T-cell (primary cell): ENCODE measurements around the gene CDH4. TPM values are rescaled to one million over a fixed set of nuclear protein-coding genes. Genes with fewer than 3 reads are reported as not detected.

ENCODE experiments used
- ATAC-seq, 4 experiments: fragments of 200-7000 bp in 3 of 4; fragments of 150-1000 bp in 1 of 4; cut with Tn5 transposase; replicated peaks in 1 of 4; 1 replicate in 3 of 4; 2 replicates in 1 of 4; pipeline ENCODE4 v1.10.0; 2021; ENCODE audit warnings: moderate library complexity in 3 of 4, mild to moderate bottlenecking in 2 of 4, moderate number of reproducible peaks in 1 of 4
- CTCF ChIA-PET, 2 donors: fragments of 300-600 bp; sonication (Branson Sonifier 250); formaldehyde crosslinking; loops; one replicate each; lab custom pipeline; 2022; ENCODE audit warnings: antibody characterized with exemption in 2 of 2; lab: Charles Lee
- POLR2A ChIA-PET, 2 donors: fragments of 300-600 bp; sonication (Branson Sonifier 250); formaldehyde crosslinking; loops; one replicate each; lab custom pipeline; 2022; ENCODE audit warnings: antibody characterized with exemption in 2 of 2; lab: Charles Lee
- DNase-seq, 35 experiments: peaks; one replicate each; pipeline versions ENCODE4 v3.0.0 to v3.0.0-alpha.2; 2013 to 2023
- H3K27ac ChIP-seq: one replicate; pipeline ENCODE4 v1.5.1; 2013; ENCODE audit warnings: low read length
- H3K27me3 ChIP-seq, 2 experiments: replicated peaks in 1 of 2; 1 replicate in 1 of 2; 2 replicates in 1 of 2; pipeline versions ENCODE4 v1.6.1 to v1.7.0; 2013; ENCODE audit warnings: low read length in 1 of 2, mixed read lengths in 1 of 2; ENCODE audit not compliant: control insufficient read depth in 2 of 2, insufficient read depth in 2 of 2; ENCODE audit errors: extremely low read depth in 1 of 2
- H3K36me3 ChIP-seq, 2 donors: 1 replicate in 1 of 2; 2 replicates in 1 of 2; pipeline versions ENCODE4 v1.6.1 to v1.7.0; 2013; ENCODE audit warnings: low read length in 1 of 2; ENCODE audit not compliant: control insufficient read depth in 2 of 2, insufficient read depth in 1 of 2; ENCODE audit errors: extremely low read depth in 1 of 2
- H3K4me1 ChIP-seq, 2 experiments: 1 replicate in 1 of 2; 2 replicates in 1 of 2; pipeline versions ENCODE4 v1.6.1 to v1.7.0; 2013; ENCODE audit warnings: low read length in 2 of 2, mixed read lengths in 1 of 2; ENCODE audit not compliant: insufficient read depth in 2 of 2, control insufficient read depth in 1 of 2; ENCODE audit errors: extremely low read depth in 1 of 2
- H3K4me3 ChIP-seq, 2 donors: 1 replicate in 1 of 2; 2 replicates in 1 of 2; pipeline versions ENCODE4 v1.5.1 to v1.7.0; 2013; ENCODE audit warnings: mild to moderate bottlenecking in 2 of 2, low read length in 1 of 2, moderate library complexity in 1 of 2; ENCODE audit not compliant: control insufficient read depth in 1 of 2; ENCODE audit errors: extremely low read depth in 1 of 2
- H3K9me3 ChIP-seq: 2 replicates; pipeline ENCODE4 v1.7.0; 2013
- H3K27ac Mint-ChIP-seq, 2 donors: one replicate each; pipeline ENCODE4 v1.8.0; 2020 to 2021; ENCODE audit warnings: mild to moderate bottlenecking in 2 of 2, mixed read lengths in 2 of 2
- H3K27me3 Mint-ChIP-seq, 2 donors: one replicate each; pipeline ENCODE4 v1.8.0; 2021 to 2022; ENCODE audit warnings: mixed read lengths in 2 of 2
- H3K36me3 Mint-ChIP-seq: one replicate; pipeline ENCODE4 v1.8.0; 2021; ENCODE audit warnings: mixed read lengths
- H3K4me1 Mint-ChIP-seq, 3 donors: one replicate each; pipeline ENCODE4 v1.8.0; 2020 to 2022; ENCODE audit warnings: mixed read lengths in 3 of 3, mild to moderate bottlenecking in 1 of 3
- H3K4me3 Mint-ChIP-seq, 3 donors: one replicate each; pipeline ENCODE4 v1.8.0; 2020 to 2022; ENCODE audit warnings: mild to moderate bottlenecking in 3 of 3, mixed read lengths in 3 of 3, moderate library complexity in 3 of 3
- H3K9me3 Mint-ChIP-seq, 3 donors: one replicate each; pipeline ENCODE4 v1.8.0; 2020 to 2022; ENCODE audit warnings: mixed read lengths in 3 of 3
- WGBS: methylation state at CpG from one replicate; pipeline ENCODE4 v1.1.5; 2013; ENCODE audit warnings: missing lambda C conversion rate; ENCODE audit not compliant: insufficient coverage; 5-methylcytosine and 5-hydroxymethylcytosine counted together
- total RNA-seq, 35 experiments: library from RNA in 6 of 35; stranded (reverse) in 6 of 35; fragments of 120-200 nt in 1 of 35; gene quantifications; one replicate each; pipeline versions ENCODE4 v1.2.1 to v1.2.4 and lab custom pipeline; 2013 to 2026

Gene CDH4
- total RNA-seq, 5 donors from 2014 or later (not counting 1 experiment from before 2014, with no cell fraction given), result 0.06 to 0.64 (median 0.14) TPM

DNA sequence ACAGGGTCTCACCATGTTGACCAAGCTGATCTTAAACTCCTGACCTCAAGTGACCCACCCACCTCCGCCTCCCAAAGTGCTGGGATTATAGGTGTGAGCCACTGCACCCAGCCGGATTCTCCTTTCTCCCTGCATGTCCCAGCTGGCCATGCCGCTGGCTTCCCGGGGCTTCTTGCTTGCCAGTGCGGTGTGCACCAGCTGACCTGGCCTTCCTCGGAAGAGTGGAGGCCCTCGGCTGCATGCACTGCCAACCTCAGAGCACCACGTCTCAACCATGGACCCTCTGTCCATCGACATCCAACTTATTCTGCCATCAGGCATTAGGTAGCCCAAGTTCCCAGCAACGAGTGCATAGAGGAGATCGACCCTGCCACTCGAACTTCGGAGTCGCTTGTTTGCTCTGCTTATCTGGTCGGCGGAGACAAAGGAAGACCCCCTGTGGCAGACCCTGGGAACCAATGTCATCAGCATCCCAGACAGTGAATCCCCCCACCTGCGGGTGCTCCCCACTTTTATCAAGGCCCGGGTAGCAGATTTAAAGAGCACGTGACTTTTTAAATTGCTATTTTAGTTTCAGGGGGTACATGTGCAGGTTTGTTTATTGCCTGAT lies 307.8 kb downstream of the CDH4 start:
- H3K4me1 ChIP-seq, result no peaks in the 10 kb centered on the region
- POLR2A ChIA-PET, result no interaction called here
- H3K36me3 ChIP-seq, result no peaks in the 10 kb centered on the region
- no peak overlapping the region for H3K4me3 ChIP-seq
- H3K9me3 ChIP-seq, result no peaks in the 10 kb centered on the region
- Mint-ChIP-seq H3K9me3 (peaks cover 0 to 2% (median 0%) of the 10 kb centered on the region in 3 donors), H3K27me3 (no peaks in the 10 kb centered on the region), H3K4me1 (no peaks in the 10 kb centered on the region), H3K27ac (no peak overlapping the region), H3K4me3 (no peak overlapping the region), H3K36me3 (no peaks in the 10 kb centered on the region)
- no peaks in the 10 kb centered on the region for H3K27me3 ChIP-seq
- CTCF ChIA-PET, result no interaction called here
- WGBS, result 88% methylated on average over 15 of the region's 19 CpGs
- ATAC-seq (no peak), DNase-seq (no peak)
- no peak overlapping the region for H3K27ac ChIP-seq

DNA sequence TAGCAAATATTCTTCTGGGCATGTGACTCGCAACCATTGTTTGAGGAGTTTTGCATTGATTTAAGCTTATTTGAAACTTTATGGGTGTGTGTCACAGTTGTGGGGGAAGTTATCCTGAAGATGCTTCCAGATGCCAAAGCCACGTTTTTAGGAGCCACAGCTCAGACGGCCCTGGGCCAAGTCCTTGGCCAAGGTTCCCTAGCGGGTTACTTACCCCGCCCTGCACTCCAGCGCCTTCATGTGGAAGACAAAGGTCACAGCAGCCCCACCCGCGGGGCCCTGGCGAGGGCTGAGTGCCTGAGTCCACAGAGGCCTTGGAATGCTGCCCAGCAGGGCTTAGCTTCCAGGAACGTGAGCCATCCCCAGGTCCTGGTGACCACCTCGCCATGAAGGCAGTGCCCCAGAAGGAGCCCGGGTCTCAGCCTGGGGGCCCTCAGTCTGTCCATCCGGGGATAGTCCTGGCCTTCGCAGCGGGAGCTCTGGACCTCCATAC lies 308.3 kb downstream of the CDH4 start:
- Histone ChIP-seq H3K27me3 (no peaks in the 10 kb centered on the region), H3K27ac (no peak overlapping the region), H3K9me3 (no peaks in the 10 kb centered on the region), H3K36me3 (no peaks in the 10 kb centered on the region), H3K4me1 (no peaks in the 10 kb centered on the region), H3K4me3 (no peak overlapping the region)
- H3K4me3 Mint-ChIP-seq, result no peak overlapping the region
- no peak overlapping the region for H3K27ac Mint-ChIP-seq
- 83% methylated on average over 15 of the region's 15 CpGs for WGBS
- no peaks in the 10 kb centered on the region for H3K4me1 Mint-ChIP-seq
- ChIA-PET POLR2A (no interaction called here), CTCF (no interaction called here)
- H3K27me3 Mint-ChIP-seq, result no peaks in the 10 kb centered on the region
- no peaks in the 10 kb centered on the region for H3K9me3 Mint-ChIP-seq
- DNase-seq (no peak), ATAC-seq (no peak)
- no peaks in the 10 kb centered on the region for H3K36me3 Mint-ChIP-seq

DNA sequence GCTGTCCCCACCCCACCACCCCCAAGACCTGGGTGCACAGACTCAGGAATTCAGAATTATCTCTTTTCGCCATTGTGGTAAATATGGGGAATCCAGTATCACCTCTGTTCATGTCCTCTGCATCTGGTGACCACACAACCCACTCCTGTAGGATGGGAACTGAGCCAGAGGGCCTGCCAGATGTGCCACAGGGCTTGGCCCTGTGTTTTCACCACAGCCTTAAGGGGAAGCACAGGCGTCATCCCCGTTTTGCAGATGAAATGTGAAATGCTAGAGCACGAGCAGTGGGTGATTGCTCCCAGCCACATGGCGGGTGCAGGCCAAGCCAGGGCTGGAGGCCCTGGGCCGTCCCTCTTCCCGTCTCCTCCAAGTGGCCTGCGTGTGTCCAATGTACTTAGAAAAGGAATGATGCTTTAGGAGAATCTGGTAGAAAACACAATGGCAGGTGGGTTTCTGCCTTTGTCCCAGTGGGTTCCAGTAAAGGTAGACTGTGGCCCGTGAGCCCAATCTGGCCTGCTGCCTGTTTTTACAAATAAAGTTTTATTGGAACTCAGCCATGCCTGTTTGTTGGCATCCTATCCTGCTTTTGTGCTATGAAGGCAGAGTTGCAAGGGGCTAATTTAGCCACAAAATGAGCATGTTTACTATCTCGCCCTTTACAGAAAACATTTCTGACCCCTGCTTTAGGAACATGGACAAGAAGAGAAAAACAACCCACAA lies 309.2 kb downstream of the CDH4 start:
- no peaks in the 10 kb centered on the region for H3K36me3 Mint-ChIP-seq
- H3K9me3 ChIP-seq, result no peaks in the 10 kb centered on the region
- no peaks in the 10 kb centered on the region for H3K4me1 ChIP-seq
- WGBS, result 89% methylated on average over 5 of the region's 10 CpGs
- ATAC-seq (no peak), DNase-seq (no peak)
- no peaks in the 10 kb centered on the region for H3K4me1 Mint-ChIP-seq
- H3K36me3 ChIP-seq, result no peaks in the 10 kb centered on the region
- CTCF ChIA-PET, result no interaction called here
- no peaks in the 10 kb centered on the region for H3K27me3 Mint-ChIP-seq
- no peak overlapping the region for H3K4me3 Mint-ChIP-seq
- H3K27ac Mint-ChIP-seq, result no peak overlapping the region
- H3K27me3 ChIP-seq, result no peaks in the 10 kb centered on the region
- H3K9me3 Mint-ChIP-seq, result no peaks in the 10 kb centered on the region
- no peak overlapping the region for H3K4me3 ChIP-seq
- no peak overlapping the region for H3K27ac ChIP-seq
- POLR2A ChIA-PET, result no interaction called here

DNA sequence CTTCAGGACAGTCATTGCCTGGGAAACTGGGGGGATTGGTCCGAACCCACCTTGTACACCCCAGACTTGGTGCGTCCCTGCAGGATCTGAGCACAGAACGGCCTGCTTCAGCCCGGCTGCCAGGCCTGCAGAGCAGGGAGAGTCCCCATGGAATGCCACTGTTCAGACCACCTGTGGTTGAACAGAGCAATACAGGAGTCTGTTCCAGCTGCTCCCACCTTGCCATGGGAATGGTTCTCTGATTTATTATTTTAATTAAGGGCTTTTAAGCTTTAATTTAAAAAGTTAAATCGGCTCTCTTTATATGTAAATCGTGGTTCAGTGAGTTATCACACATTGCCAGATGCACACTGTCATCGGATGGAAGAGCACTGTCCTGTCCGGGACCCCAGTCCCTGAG lies 310.4 kb downstream of the CDH4 start:
- no peaks in the 10 kb centered on the region for H3K27me3 ChIP-seq
- WGBS, result 80% methylated on average over 8 of the region's 8 CpGs
- H3K4me3 Mint-ChIP-seq, result no peak overlapping the region
- ChIA-PET CTCF (no interaction called here), POLR2A (no interaction called here)
- H3K4me1 Mint-ChIP-seq, result no peaks in the 10 kb centered on the region
- no peaks in the 10 kb centered on the region for H3K27me3 Mint-ChIP-seq
- no peaks in the 10 kb centered on the region for H3K4me1 ChIP-seq
- H3K36me3 Mint-ChIP-seq, result no peaks in the 10 kb centered on the region
- no peaks in the 10 kb centered on the region for H3K36me3 ChIP-seq
- H3K9me3 ChIP-seq, result no peaks in the 10 kb centered on the region
- H3K4me3 ChIP-seq, result no peak overlapping the region
- no peaks in the 10 kb centered on the region for H3K9me3 Mint-ChIP-seq
- H3K27ac ChIP-seq, result no peak overlapping the region
- no peak for DNase-seq
- no peak for ATAC-seq
- no peak overlapping the region for H3K27ac Mint-ChIP-seq

DNA sequence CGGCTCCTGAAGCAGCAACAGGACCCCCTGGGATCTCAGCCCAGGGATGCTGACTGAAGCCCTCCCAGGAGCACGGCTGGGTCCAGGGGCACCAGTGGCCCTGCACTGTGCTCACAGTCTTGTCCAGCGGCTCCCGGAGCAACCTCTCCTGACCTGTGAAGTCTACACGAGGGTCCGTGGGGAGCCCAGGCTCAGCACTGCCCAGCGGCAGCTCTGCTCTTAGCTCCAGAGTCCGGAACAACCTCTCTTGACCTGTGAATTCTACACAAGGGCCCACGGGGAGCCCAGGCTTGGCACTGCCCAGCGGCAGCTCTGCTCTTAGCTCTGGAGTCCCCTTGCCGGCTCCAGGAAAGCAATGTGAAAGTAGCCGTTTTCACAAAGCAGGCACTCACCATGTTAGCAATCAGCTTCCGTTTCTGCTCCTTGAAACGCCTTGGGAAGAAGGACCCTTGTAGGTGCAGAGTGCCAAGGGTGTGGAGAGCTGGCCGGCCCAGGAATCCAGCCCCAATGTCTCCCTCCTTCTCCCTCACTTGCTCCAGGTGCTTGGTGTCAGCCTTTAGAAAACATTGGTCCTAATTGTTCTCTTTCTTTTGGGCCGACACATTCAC lies 310.9 kb downstream of the CDH4 start:
- 77% methylated on average over 16 of the region's 16 CpGs for WGBS
- no peak for ATAC-seq
- POLR2A ChIA-PET, result no interaction called here
- H3K4me1 ChIP-seq, result no peaks in the 10 kb centered on the region
- Mint-ChIP-seq H3K36me3 (no peaks in the 10 kb centered on the region), H3K27ac (no peak overlapping the region), H3K4me1 (no peaks in the 10 kb centered on the region), H3K4me3 (no peak overlapping the region), H3K9me3 (no peaks in the 10 kb centered on the region), H3K27me3 (no peaks in the 10 kb centered on the region)
- no peak overlapping the region for H3K27ac ChIP-seq
- no peaks in the 10 kb centered on the region for H3K36me3 ChIP-seq
- no peak overlapping the region for H3K4me3 ChIP-seq
- CTCF ChIA-PET, result no interaction called here
- H3K27me3 ChIP-seq, result no peaks in the 10 kb centered on the region
- DNase-seq, result no peak
- H3K9me3 ChIP-seq, result no peaks in the 10 kb centered on the region

DNA sequence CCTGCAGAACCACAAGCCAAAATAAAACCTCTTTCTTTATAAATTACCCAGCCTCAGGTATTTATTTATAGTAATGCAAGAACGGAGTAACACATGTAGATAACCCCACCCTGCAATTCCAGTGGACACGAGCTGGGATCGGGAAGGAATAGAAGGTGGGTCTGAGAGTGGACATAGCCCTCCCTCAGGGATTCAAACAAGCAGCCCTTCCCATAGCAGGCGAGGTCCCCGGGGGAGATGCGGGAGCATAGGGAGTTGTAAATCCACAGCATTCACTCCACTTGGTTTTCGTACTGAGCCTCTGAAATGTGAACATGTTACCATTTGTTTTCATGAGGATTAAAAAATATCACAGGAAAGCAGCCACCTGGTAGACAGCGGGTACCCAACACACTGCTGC lies 312.6 kb downstream of the CDH4 start:
- CTCF ChIA-PET, result no interaction called here
- DNase-seq (no peak), ATAC-seq (no peak)
- Histone ChIP-seq H3K4me3 (no peak overlapping the region), H3K9me3 (no peaks in the 10 kb centered on the region), H3K36me3 (no peaks in the 10 kb centered on the region), H3K27me3 (no peaks in the 10 kb centered on the region), H3K4me1 (no peaks in the 10 kb centered on the region), H3K27ac (no peak overlapping the region)
- 86% methylated on average over 1 of the region's 8 CpGs for WGBS
- no peak overlapping the region for H3K4me3 Mint-ChIP-seq
- POLR2A ChIA-PET, result no interaction called here
- H3K9me3 Mint-ChIP-seq, result no peaks in the 10 kb centered on the region
- no peaks in the 10 kb centered on the region for H3K36me3 Mint-ChIP-seq
- no peaks in the 10 kb centered on the region for H3K4me1 Mint-ChIP-seq
- no peak overlapping the region for H3K27ac Mint-ChIP-seq
- peaks cover 0 to under 1% of the 10 kb centered on the region in 2 donors for H3K27me3 Mint-ChIP-seq
